GM12878 (cell line): ENCODE data around the gene CCDC88C. TPM values are rescaled to one million over a fixed set of nuclear protein-coding genes. Genes with fewer than 3 reads are reported as not detected.

Experiments
- BHLHE40 ChIP-seq, 2 experiments: fragments of 450-650 bp in 1 of 2; IDR thresholded peaks; 2 replicates each; pipeline ENCODE4 v1.6.1; 2011 to 2017; ENCODE audit warnings: low read depth in 2 of 2, borderline replicate concordance in 1 of 2, improper control_type of control experiment in 1 of 2, low read length in 1 of 2, mild to moderate bottlenecking in 1 of 2
- CBX3 ChIP-seq: fragments of 200-600 bp; sonication (generic); IDR thresholded peaks from 2 replicates; pipeline ENCODE4 v1.6.1; 2016; ENCODE audit warnings: low read depth, borderline replicate concordance
- CREB1 ChIP-seq: IDR thresholded peaks from 2 replicates; pipeline ENCODE4 v1.6.1; 2012; ENCODE audit warnings: low read depth, mild to moderate bottlenecking, inconsistent platforms
- EP300 ChIP-seq, 2 experiments: fragments of 150-350 bp in 1 of 2; IDR thresholded peaks; 2 replicates each; pipeline ENCODE4 v1.6.1; 2011 to 2012; ENCODE audit warnings: low read depth in 2 of 2, low read length in 2 of 2, borderline replicate concordance in 1 of 2, improper control_type of control experiment in 1 of 2, inconsistent platforms in 1 of 2; ENCODE audit not compliant: control insufficient read depth in 1 of 2
- ESRRA ChIP-seq: IDR thresholded peaks from 2 replicates; pipeline ENCODE4 v1.6.1; 2012; ENCODE audit warnings: mild to moderate bottlenecking, low read length, improper control_type of control experiment
- GABPA ChIP-seq: IDR thresholded peaks from 2 replicates; pipeline ENCODE4 v1.6.1; 2014; ENCODE audit warnings: antibody characterized with exemption, low read depth, mild to moderate bottlenecking, inconsistent platforms
- IKZF1 ChIP-seq: fragments of 450-650 bp; conservative IDR thresholded peaks from 2 replicates; pipeline ENCODE4 v1.6.1; 2017; ENCODE audit warnings: antibody characterized with exemption, mild to moderate bottlenecking
- JUND ChIP-seq: IDR thresholded peaks from 2 replicates; pipeline ENCODE4 v1.6.1; 2012; ENCODE audit warnings: low read depth, mild to moderate bottlenecking, low read length, improper control_type of control experiment, moderate library complexity
- LARP7 ChIP-seq: fragments of 450-650 bp; IDR thresholded peaks from 2 replicates; pipeline ENCODE4 v1.6.1; 2017; ENCODE audit warnings: mild to moderate bottlenecking
- MTA3 ChIP-seq: IDR thresholded peaks from 2 replicates; pipeline ENCODE4 v1.6.1; 2012; ENCODE audit warnings: low read length, inconsistent platforms, borderline replicate concordance
- POLR2AphosphoS2 ChIP-seq: IDR thresholded peaks from 2 replicates; pipeline ENCODE4 v1.6.1; 2011; ENCODE audit warnings: low read depth, mild to moderate bottlenecking, low read length, improper control_type of control experiment, moderate library complexity
- POU2F2 ChIP-seq: IDR thresholded peaks from 3 replicates; pipeline ENCODE4 v1.6.1; 2011; ENCODE audit warnings: low read depth, mild to moderate bottlenecking, low read length, borderline replicate concordance
- REST ChIP-seq: IDR thresholded peaks from 2 replicates; pipeline ENCODE4 v1.6.1; 2012; ENCODE audit warnings: mild to moderate bottlenecking, low read depth, low read length
- SMC3 ChIP-seq: IDR thresholded peaks from 2 replicates; pipeline ENCODE4 v1.6.1; 2011; ENCODE audit warnings: low read length, improper control_type of control experiment, borderline replicate concordance
- SREBF2 ChIP-seq: IDR thresholded peaks from 2 replicates; pipeline ENCODE4 v1.6.1; 2012; ENCODE audit warnings: mild to moderate bottlenecking, low read length
- SRF ChIP-seq, 2 experiments: IDR thresholded peaks; 2 replicates each; pipeline ENCODE4 v1.6.1; 2011; ENCODE audit warnings: low read depth in 2 of 2, low read length in 2 of 2, mild to moderate bottlenecking in 1 of 2, moderate library complexity in 1 of 2
- TAF1 ChIP-seq: IDR thresholded peaks from 2 replicates; pipeline ENCODE4 v1.6.1; 2011; ENCODE audit warnings: mild to moderate bottlenecking, low read depth, low read length, borderline replicate concordance
- ZNF24 ChIP-seq: fragments of 450-650 bp; IDR thresholded peaks from 2 replicates; pipeline ENCODE4 v1.6.1; 2017; ENCODE audit warnings: antibody characterized with exemption, mild to moderate bottlenecking
- ZNF622 ChIP-seq: fragments of 450-650 bp; IDR thresholded peaks from 2 replicates; pipeline ENCODE4 v1.6.1; 2017; ENCODE audit warnings: mild to moderate bottlenecking, inconsistent platforms
- ZZZ3 ChIP-seq: IDR thresholded peaks from 2 replicates; pipeline ENCODE4 v1.6.1; 2011; ENCODE audit warnings: low read depth; ENCODE audit not compliant: control insufficient read depth, insufficient read length
- polyA plus RNA-seq, 11 experiments: library from polyadenylated mRNA; depleted of rRNA in 4 of 11; unstranded in 6 of 11; stranded (reverse) in 5 of 11; fragments of >200 nt; fragmentation: Nextera tagmentation in 4 of 11; fragmentation: Illumina TruSeq in 1 of 11; extraction: Ambion mirVana in 4 of 11; extraction: Trizol in 1 of 11; gene quantifications; 1 replicate in 1 of 11; 2 replicates in 10 of 11; pipeline versions ENCODE4 v1.2.1 to v1.2.3, GENCODE V29; 2011 to 2016; ENCODE audit warnings: inconsistent platforms in 2 of 11, missing spikeins in 2 of 11, low read depth in 1 of 11
- total RNA-seq, 4 experiments: library from RNA; depleted of rRNA in 3 of 4; stranded (reverse); fragments of >200 nt in 3 of 4; fragmentation: Illumina TruSeq in 1 of 4; extraction: Trizol in 1 of 4; gene quantifications; 2 replicates each; pipeline versions ENCODE4 v1.2.1 to v1.2.3, GENCODE V29; 2013 to 2021
- TF ChIP-seq, protein P1 (sequence below): IDR thresholded peaks from 2 replicates; pipeline ENCODE4 v1.6.1; 2012; ENCODE audit warnings: low read depth, low read length, improper control_type of control experiment
- TF ChIP-seq, protein P2 (sequence below): fragments of 450-650 bp; IDR thresholded peaks from 2 replicates; pipeline ENCODE4 v1.6.1; 2016; ENCODE audit warnings: mild to moderate bottlenecking
- TF ChIP-seq, protein P3 (sequence below): fragments of 450-650 bp; IDR thresholded peaks from 2 replicates; pipeline ENCODE4 v1.6.1; 2016; ENCODE audit warnings: mild to moderate bottlenecking

Gene CCDC88C
- total and polyA plus RNA-seq, 10 of the 15 experiments (the other 5 are each of a cell fraction or from before 2014, with no cell fraction given), result 4.0 to 79.6 (median 36.6) TPM

DNA sequence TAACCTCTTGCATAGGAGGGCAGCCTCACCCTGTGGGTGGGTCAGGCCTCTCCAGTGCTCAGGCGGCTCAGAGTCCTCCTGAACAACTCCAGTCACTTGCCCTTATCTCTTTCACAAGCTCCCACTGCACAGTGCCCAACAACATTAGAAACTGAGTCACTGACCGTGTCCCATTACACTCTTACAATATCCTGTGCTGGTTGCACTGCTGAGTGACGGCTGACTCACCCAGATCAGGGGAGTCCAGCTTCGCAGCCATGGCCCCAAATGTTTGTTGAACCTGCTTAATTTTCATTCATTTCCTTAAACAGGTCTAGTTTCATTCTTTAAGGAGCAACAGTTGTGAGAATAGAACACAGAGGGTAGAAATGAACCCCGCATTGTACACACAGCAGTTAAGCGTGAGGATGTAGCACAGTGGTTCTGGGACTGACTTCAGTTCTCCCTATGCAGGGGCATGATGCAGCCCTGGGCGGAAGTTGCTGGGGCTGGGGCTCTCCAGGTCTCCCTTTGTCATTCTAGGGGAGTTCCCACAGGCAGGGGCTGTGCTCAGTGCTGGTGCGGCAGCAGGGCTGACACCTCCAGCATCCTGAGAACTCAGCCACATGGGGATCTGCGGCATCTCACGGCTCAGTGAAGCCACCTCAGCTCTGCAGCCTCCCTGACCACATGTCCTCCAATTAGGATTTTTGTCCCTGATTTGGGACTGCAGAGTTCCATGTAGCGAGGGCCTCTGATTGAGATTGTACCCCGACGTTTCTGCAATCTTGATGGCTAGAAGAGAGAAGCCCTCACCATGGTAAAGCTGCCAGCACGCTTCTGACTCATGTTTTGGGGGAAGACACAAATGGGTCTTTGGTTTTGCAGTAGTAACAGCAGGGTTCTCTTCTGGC is 189.3 kb downstream of the CCDC88C start (continued):
- TF ChIP-seq ZNF24 (0 out of 2 replicates have a peak, but pooled peaks have one; percentile 4), SMC3 (no peak), POU2F2 (peak; percentile 80; the same call in 2 of the 3 replicates), POLR2AphosphoS2 (no peak), CBX3 (no peak), SREBF2 (no peak), SRF (IDR thresholded peaks at IDR 0.05; ENCODE audit: low read depth in 2 of 2, low read length in 2 of 2) (0 out of 4 replicates have a peak, but pooled peaks of 1 of the 2 experiments have one; percentile 22), LARP7 (no peak), JUND (no peak), TAF1 (peak; percentile 74), IKZF1 (peak; percentile 98), ESRRA (no peak), CREB1 (peak; percentile 33; the same call in 1 of the 2 replicates), ZNF622 (no peak), REST (no peak), GABPA (0 out of 2 replicates have a peak, but pooled peaks have one; percentile 27), EP300 (IDR thresholded peaks at IDR 0.05; ENCODE audit: borderline replicate concordance in 1 of 2, control insufficient read depth in 1 of 2, low read depth in 2 of 2, low read length in 2 of 2) (peak; percentile 37 to 78; a peak in 2 of 4 replicates), BHLHE40 (IDR thresholded peaks at IDR 0.05; ENCODE audit: borderline replicate concordance in 1 of 2, low read depth in 2 of 2, low read length in 1 of 2) (peak; percentile 65 to 76; a peak in 3 of 4 replicates), MTA3 (peak; percentile 40; the same call in 1 of the 2 replicates), ZZZ3 (no peak)
- TF ChIP-seq, protein P1, sequence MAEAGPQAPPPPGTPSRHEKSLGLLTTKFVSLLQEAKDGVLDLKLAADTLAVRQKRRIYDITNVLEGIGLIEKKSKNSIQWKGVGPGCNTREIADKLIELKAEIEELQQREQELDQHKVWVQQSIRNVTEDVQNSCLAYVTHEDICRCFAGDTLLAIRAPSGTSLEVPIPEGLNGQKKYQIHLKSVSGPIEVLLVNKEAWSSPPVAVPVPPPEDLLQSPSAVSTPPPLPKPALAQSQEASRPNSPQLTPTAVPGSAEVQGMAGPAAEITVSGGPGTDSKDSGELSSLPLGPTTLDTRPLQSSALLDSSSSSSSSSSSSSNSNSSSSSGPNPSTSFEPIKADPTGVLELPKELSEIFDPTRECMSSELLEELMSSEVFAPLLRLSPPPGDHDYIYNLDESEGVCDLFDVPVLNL, result no peak
- TF ChIP-seq, protein P2, sequence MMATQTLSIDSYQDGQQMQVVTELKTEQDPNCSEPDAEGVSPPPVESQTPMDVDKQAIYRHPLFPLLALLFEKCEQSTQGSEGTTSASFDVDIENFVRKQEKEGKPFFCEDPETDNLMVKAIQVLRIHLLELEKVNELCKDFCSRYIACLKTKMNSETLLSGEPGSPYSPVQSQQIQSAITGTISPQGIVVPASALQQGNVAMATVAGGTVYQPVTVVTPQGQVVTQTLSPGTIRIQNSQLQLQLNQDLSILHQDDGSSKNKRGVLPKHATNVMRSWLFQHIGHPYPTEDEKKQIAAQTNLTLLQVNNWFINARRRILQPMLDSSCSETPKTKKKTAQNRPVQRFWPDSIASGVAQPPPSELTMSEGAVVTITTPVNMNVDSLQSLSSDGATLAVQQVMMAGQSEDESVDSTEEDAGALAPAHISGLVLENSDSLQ, result peak; percentile 93
- TF ChIP-seq, protein P3, sequence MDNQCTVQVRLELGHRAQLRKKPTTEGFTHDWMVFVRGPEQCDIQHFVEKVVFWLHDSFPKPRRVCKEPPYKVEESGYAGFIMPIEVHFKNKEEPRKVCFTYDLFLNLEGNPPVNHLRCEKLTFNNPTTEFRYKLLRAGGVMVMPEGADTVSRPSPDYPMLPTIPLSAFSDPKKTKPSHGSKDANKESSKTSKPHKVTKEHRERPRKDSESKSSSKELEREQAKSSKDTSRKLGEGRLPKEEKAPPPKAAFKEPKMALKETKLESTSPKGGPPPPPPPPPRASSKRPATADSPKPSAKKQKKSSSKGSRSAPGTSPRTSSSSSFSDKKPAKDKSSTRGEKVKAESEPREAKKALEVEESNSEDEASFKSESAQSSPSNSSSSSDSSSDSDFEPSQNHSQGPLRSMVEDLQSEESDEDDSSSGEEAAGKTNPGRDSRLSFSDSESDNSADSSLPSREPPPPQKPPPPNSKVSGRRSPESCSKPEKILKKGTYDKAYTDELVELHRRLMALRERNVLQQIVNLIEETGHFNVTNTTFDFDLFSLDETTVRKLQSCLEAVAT, result peak; percentile 55; the same call in 1 of the 2 replicates
